BJ (cell line): ENCODE data around the gene SH3BGRL. TPM values are rescaled to one million over a fixed set of nuclear protein-coding genes. Genes with fewer than 3 reads are reported as not detected.
"Not testable (repeated sequence)": the region's sequence is repeated elsewhere in the genome, so short reads cannot be mapped to it uniquely, and the experiment has no call there.

Source experiments
- CTCF ChIA-PET: fragments of 350-600 bp; formaldehyde crosslinking; extraction: SDS; loops from one replicate; lab custom pipeline; 2021; ENCODE audit warnings: antibody characterized with exemption, inconsistent platforms; lab: Yijun Ruan, JAX
- POLR2A ChIA-PET: fragments of 300-600 bp; sonication (Branson Sonifier 250); formaldehyde crosslinking; extraction: SDS; loops from one replicate; lab custom pipeline; 2021; ENCODE audit warnings: antibody characterized with exemption; lab: Charles Lee
- DNase-seq: peaks from one replicate; pipeline ENCODE4 v3.0.0-alpha.2; 2011; ENCODE audit warnings: low read depth
- H3K27me3 ChIP-seq: 2 replicates; pipeline ENCODE4 v1.6.0; 2011; ENCODE audit warnings: low read length; ENCODE audit not compliant: control insufficient read depth, insufficient read depth
- H3K36me3 ChIP-seq: 2 replicates; pipeline ENCODE4 v1.5.1; 2011; ENCODE audit warnings: low read length; ENCODE audit not compliant: control insufficient read depth, insufficient read depth
- H3K4me3 ChIP-seq: 2 replicates; pipeline ENCODE4 v1.5.1; 2011; ENCODE audit warnings: low read depth, mild to moderate bottlenecking, control low read depth, low read length
- polyA plus RNA-seq: library from polyadenylated mRNA; depleted of rRNA; stranded (reverse); fragments of >200 nt; gene quantifications from 2 replicates; pipeline ENCODE4 v1.2.3, GENCODE V29; 2011; rRNA removed
- TF ChIP-seq, protein P1 (sequence below): IDR thresholded peaks from 2 replicates; pipeline ENCODE4 v1.5.1; 2011; ENCODE audit warnings: low read depth, mild to moderate bottlenecking, control low read depth, inconsistent platforms, low read length, moderate library complexity; ENCODE audit not compliant: insufficient read depth

The SH3BGRL gene
- polyA plus RNA-seq, 1 experiment = 85.2 TPM

DNA sequence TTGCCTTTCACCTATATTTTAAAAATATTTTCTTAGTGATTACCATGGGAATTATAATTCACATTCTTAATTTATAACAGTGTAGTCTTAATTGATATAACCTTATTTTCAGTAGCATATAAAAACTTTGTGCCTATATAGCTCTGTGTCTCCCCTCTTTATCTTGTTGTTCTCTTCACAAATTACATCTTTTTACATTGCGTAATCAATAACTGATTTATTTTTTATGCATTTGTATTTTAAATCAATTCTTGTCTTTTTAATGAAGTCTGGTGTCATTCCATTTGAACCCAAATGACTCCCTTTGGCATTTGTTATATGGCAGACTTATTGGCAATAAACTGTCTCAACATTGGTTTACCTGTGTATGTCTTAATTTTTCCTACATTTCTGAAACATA is 137.0 kb downstream of the SH3BGRL start:
- CTCF ChIA-PET = no interaction called here
- Histone ChIP-seq H3K4me3 (no peak overlapping the region), H3K36me3 (no peaks in the 10 kb centered on the region), H3K27me3 (no peaks in the 10 kb centered on the region)
- TF ChIP-seq, protein P1, sequence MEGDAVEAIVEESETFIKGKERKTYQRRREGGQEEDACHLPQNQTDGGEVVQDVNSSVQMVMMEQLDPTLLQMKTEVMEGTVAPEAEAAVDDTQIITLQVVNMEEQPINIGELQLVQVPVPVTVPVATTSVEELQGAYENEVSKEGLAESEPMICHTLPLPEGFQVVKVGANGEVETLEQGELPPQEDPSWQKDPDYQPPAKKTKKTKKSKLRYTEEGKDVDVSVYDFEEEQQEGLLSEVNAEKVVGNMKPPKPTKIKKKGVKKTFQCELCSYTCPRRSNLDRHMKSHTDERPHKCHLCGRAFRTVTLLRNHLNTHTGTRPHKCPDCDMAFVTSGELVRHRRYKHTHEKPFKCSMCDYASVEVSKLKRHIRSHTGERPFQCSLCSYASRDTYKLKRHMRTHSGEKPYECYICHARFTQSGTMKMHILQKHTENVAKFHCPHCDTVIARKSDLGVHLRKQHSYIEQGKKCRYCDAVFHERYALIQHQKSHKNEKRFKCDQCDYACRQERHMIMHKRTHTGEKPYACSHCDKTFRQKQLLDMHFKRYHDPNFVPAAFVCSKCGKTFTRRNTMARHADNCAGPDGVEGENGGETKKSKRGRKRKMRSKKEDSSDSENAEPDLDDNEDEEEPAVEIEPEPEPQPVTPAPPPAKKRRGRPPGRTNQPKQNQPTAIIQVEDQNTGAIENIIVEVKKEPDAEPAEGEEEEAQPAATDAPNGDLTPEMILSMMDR = no peak
- no peak for DNase-seq
- POLR2A ChIA-PET = no interaction called here

DNA sequence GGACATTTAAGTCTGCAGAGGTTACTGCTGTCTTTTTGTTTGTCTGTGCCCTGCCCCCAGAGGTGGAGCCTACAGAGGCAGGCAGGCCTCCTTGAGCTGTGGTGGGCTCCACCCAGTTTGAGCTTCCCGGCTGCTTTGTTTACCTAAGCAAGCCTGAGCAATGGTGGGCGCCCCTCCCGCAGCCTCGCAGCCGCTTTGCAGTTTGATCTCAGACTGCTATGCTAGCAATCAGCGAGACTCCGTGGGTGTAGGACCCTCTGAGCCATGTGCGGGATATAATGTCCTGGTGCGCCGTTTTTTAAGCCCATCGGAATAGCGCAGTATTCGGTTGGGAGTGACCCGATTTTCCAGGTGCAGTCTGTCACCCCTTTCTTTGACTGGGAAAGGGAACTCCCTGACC is 143.4 kb downstream of the SH3BGRL start:
- POLR2A ChIA-PET, DNase-seq, H3K36me3 ChIP-seq, H3K27me3 ChIP-seq, H3K4me3 ChIP-seq, CTCF ChIA-PET: not testable (repeated sequence)

Other genes starting within 250 kb of the SH3BGRL start
- 1.0 and 2.1 TPM in 2 replicates for gene HMGN5, start 189 bp upstream of the SH3BGRL start, polyA plus RNA-seq